Loucy (cell line): Measurements from ENCODE around the gene TCF7.

Source experiments
- H2AFZ ChIP-seq: fragments of 200-600 bp; sonication (generic); 2 replicates; pipeline ENCODE4 v1.6.0; 2016; ENCODE audit warnings: antibody characterized with exemption, mild to moderate bottlenecking, low read length, moderate library complexity
- H3F3A ChIP-seq: fragments of 200-600 bp; 2 replicates; pipeline ENCODE4 v1.6.0; 2016; ENCODE audit warnings: antibody characterized with exemption, low read depth, mild to moderate bottlenecking
- H3K27me3 ChIP-seq: fragments of 200-600 bp; sonication (generic); 2 replicates; pipeline ENCODE4 v1.6.1; 2014; ENCODE audit warnings: low read length, mild to moderate bottlenecking; ENCODE audit not compliant: insufficient read depth, poor library complexity, severe bottlenecking
- H3K36me3 ChIP-seq: fragments of 200-600 bp; sonication (generic); 2 replicates; pipeline ENCODE4 v1.6.1; 2016; ENCODE audit warnings: low read length; ENCODE audit not compliant: insufficient read depth
- H3K4me1 ChIP-seq: fragments of 200-600 bp; sonication (generic); 2 replicates; pipeline ENCODE4 v1.5.1; 2014; ENCODE audit warnings: low read length, mild to moderate bottlenecking; ENCODE audit not compliant: insufficient read depth, poor library complexity, severe bottlenecking
- H3K4me2 ChIP-seq: fragments of 200-600 bp; sonication (generic); 2 replicates; pipeline ENCODE4 v1.6.0; 2014; ENCODE audit warnings: antibody characterized with exemption, low read length, low read depth, mild to moderate bottlenecking; ENCODE audit not compliant: poor library complexity, severe bottlenecking
- H3K4me3 ChIP-seq: fragments of 200-600 bp; sonication (generic); 2 replicates; pipeline ENCODE4 v1.5.1; 2014; ENCODE audit warnings: low read length, mild to moderate bottlenecking, mixed read lengths; ENCODE audit not compliant: poor library complexity, severe bottlenecking
- H3K79me2 ChIP-seq: fragments of 200-600 bp; sonication (generic); 2 replicates; pipeline ENCODE4 v1.6.1; 2014; ENCODE audit warnings: low read length; ENCODE audit not compliant: insufficient read depth
- H3K9ac ChIP-seq: fragments of 200-600 bp; sonication (generic); 2 replicates; pipeline ENCODE4 v1.6.0; 2014; ENCODE audit warnings: mild to moderate bottlenecking, low read depth, low read length, moderate library complexity; ENCODE audit not compliant: poor library complexity, severe bottlenecking
- H3K9me2 ChIP-seq: fragments of 200-600 bp; sonication (generic); replicated peaks from 2 replicates; pipeline ENCODE4 v1.6.1; 2016; ENCODE audit warnings: low read depth, low read length, mixed read lengths
- H3K9me3 ChIP-seq: fragments of 200-600 bp; sonication (generic); 2 replicates; pipeline ENCODE4 v1.6.1; 2014; ENCODE audit warnings: mild to moderate bottlenecking, antibody characterized with exemption, low read length, low read depth; ENCODE audit not compliant: insufficient read depth
- H4K20me1 ChIP-seq: fragments of 200-600 bp; sonication (generic); 2 replicates; pipeline ENCODE4 v1.6.0; 2014; ENCODE audit warnings: antibody characterized with exemption, low read length, mild to moderate bottlenecking; ENCODE audit not compliant: insufficient read depth, poor library complexity, severe bottlenecking
- CTCF ChIP-seq: fragments of 200-600 bp; sonication (generic); conservative IDR thresholded peaks from 2 replicates; pipeline ENCODE4 v1.5.1; 2014; ENCODE audit warnings: mild to moderate bottlenecking, antibody characterized with exemption, low read length
- EZH2phosphoT487 ChIP-seq: fragments of 200-600 bp; IDR thresholded peaks from 2 replicates; pipeline ENCODE4 v1.6.1; 2018; ENCODE audit warnings: antibody characterized with exemption, mild to moderate bottlenecking, moderate library complexity, borderline replicate concordance

TCF7 gene

DNA sequence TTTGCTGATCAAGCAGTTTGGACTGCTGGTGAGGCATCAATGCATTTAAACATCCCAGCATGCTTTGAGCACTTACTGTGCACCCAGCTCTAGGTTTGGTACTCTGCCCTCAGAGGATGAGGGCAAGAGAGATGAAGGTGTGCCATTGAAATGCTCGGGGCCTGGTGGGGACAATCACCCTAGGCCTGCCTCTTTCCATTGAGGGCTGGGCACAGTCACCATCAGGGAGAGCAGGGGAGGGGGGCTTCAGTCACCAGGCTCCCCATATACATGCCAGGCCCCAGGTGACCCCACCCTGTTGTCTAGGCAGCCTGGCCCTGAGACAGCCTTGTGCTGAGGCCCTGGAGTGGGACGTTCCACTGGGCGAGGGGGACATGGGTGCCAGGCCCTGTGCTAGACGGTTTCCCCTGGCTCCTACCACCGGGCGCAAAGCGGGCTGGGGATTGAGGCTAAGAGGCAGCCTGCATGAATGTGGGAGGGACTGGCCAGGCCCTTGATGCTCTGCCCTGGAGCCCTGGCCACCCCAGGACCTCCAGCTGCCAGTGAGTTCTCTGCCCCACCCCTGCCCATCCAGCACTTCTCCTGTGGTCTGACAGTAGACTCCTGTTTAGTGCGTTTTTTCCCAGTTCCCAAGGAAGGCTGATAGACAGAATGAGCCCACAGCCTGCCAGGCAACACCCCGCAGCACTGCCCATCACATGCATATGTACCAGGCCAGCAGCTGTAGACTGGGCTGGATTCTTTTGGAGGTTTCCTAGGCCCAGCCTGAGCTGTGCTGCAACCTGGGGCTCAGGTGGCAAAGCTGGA is 18.9 kb downstream of the TCF7 start:
- H3K9me2 ChIP-seq, result no peaks in the 10 kb centered on the region
- no peaks in the 10 kb centered on the region for H3K27me3 ChIP-seq
- H2AFZ ChIP-seq, result no peak overlapping the region
- H3F3A ChIP-seq, result no peaks in the 10 kb centered on the region
- H3K4me1 ChIP-seq, result peaks cover 16% of the 10 kb centered on the region
- no peaks in the 10 kb centered on the region for H4K20me1 ChIP-seq
- H3K36me3 ChIP-seq, result peaks cover 4% of the 10 kb centered on the region; the same call in 1 of the 2 replicates
- no peak overlapping the region for H3K4me2 ChIP-seq
- H3K9me3 ChIP-seq, result no peaks in the 10 kb centered on the region
- H3K9ac ChIP-seq, result no peak overlapping the region
- H3K79me2 ChIP-seq, result no peaks in the 10 kb centered on the region
- no peak overlapping the region for H3K4me3 ChIP-seq
- TF ChIP-seq CTCF, result no peak
- TF ChIP-seq EZH2phosphoT487, result no peak

DNA sequence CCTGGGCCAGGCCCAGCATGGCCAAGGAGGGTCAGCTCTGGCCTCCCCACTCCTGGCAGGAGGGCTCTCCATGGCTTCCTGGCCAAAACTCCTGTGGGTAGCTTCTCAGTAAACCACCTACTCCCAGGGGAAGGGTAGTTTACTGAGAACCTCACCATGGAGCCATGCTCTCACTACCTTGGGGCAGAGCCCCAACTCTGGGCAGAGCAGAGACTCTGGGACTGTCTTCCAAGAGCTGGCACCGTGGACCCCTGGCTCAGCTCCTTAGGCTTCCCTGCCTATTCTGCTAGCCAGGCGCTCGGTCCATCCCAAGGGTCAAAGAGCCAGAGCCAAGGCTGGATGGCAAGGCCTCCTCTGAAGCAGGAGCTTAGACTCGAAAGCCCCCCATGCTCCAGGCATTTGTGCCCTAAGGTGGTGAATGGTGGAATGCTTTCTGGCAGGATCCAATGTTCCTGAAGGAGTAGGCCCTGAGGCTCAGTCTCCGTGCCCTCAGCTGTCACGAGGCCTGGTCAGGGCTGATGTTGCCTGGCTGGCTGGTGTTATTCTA is 19.6 kb downstream of the TCF7 start:
- H3K4me2 ChIP-seq, result no peak overlapping the region
- H3K9me3 ChIP-seq, result no peaks in the 10 kb centered on the region
- H3K4me1 ChIP-seq, result peaks cover 22% of the 10 kb centered on the region
- no peak overlapping the region for H2AFZ ChIP-seq
- TF ChIP-seq EZH2phosphoT487, result no peak
- TF ChIP-seq CTCF, result no peak
- H3K36me3 ChIP-seq, result peaks cover 4% of the 10 kb centered on the region; the same call in 1 of the 2 replicates
- H3K79me2 ChIP-seq, result no peaks in the 10 kb centered on the region
- H3K9ac ChIP-seq, result no peak overlapping the region
- H3K9me2 ChIP-seq, result no peaks in the 10 kb centered on the region
- no peaks in the 10 kb centered on the region for H3K27me3 ChIP-seq
- H3F3A ChIP-seq, result no peaks in the 10 kb centered on the region
- H4K20me1 ChIP-seq, result no peaks in the 10 kb centered on the region
- no peak overlapping the region for H3K4me3 ChIP-seq

DNA sequence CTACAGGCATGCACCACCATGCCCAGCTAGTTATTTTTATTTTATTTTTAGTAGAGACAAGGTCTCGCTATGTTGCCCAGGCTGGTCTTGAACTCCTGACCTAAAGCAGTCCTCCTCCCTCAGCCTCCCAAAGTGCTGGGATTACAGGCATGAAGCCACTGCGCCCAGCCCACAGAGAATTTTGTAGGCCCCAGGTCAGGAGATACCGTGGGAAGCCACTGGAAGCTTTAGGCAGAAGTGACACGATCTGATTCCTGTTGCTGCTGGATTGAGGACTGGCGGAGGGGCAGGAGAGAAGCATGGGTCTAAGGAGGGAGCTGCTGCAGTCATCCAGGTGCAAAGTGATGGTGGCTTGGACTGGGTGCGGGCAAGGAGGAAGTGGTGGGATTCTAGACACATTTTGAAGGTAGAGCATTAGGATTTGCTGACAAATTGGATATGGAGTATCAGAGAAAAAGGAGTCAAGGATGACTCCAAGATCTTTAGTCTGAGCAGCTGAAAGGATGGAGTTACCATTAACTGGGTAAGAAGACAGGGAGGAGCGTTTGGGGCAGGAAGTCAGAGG is 20.7 kb downstream of the TCF7 start:
- H3K4me1 ChIP-seq, result peaks cover 33% of the 10 kb centered on the region
- H3K9me2 ChIP-seq, result no peaks in the 10 kb centered on the region
- H3K36me3 ChIP-seq, result peaks cover 4% of the 10 kb centered on the region; the same call in 1 of the 2 replicates
- no peaks in the 10 kb centered on the region for H3K27me3 ChIP-seq
- no peaks in the 10 kb centered on the region for H3F3A ChIP-seq
- no peak overlapping the region for H3K4me3 ChIP-seq
- H4K20me1 ChIP-seq, result no peaks in the 10 kb centered on the region
- no peak for TF ChIP-seq CTCF
- no peak for TF ChIP-seq EZH2phosphoT487
- no peaks in the 10 kb centered on the region for H3K79me2 ChIP-seq
- no peak overlapping the region for H3K9ac ChIP-seq
- no peak overlapping the region for H2AFZ ChIP-seq
- H3K4me2 ChIP-seq, result no peak overlapping the region
- no peaks in the 10 kb centered on the region for H3K9me3 ChIP-seq
